Endothelial cell of umbilical vein (primary cell): Measurements from ENCODE around the gene LTO1. TPM values are rescaled to one million over a fixed set of nuclear protein-coding genes. Genes with fewer than 3 reads are reported as not detected.

Source experiments
- BruUV-seq: library from RNA; stranded (reverse); fragments of 400-500 nt; replicated peaks from 2 replicates; lab custom pipeline; 2021; lab: Mats Ljungman, UMichigan
- CTCF ChIA-PET: fragments of 300-600, 350-600 bp; sonication (Branson Sonifier 250); formaldehyde crosslinking; loops from one replicate; lab custom pipeline; 2021; ENCODE audit warnings: antibody characterized with exemption, inconsistent platforms; lab: Charles Lee
- POLR2A ChIA-PET: fragments of 300-600, 350-600 bp; sonication (Branson Sonifier 250); formaldehyde crosslinking; loops from one replicate; lab custom pipeline; 2021; ENCODE audit warnings: antibody characterized with exemption, inconsistent platforms; lab: Charles Lee
- DNase-seq: peaks from one replicate; pipeline ENCODE4 v3.0.0-alpha.2; 2011; ENCODE audit warnings: low read depth, low spot score
- FAIRE-seq: peaks from 2 replicates; lab custom pipeline; 2011; peaks lifted over from hg19 to GRCh38; lab: Jason Lieb, UNC
- H2AFZ ChIP-seq: 2 replicates; pipeline ENCODE4 v1.6.0; 2012; ENCODE audit warnings: low read depth, low read length, control low read depth, inconsistent platforms
- H3K27ac ChIP-seq: 2 replicates; pipeline ENCODE4 v1.5.1; 2011; ENCODE audit warnings: low read depth, mild to moderate bottlenecking, control low read depth, low read length, moderate library complexity; ENCODE audit not compliant: insufficient read depth
- H3K27me3 ChIP-seq, 2 experiments: 2 replicates each; pipeline versions ENCODE4 v1.6.0 to v1.6.1; 2011; ENCODE audit warnings: low read length in 2 of 2, mixed read lengths in 1 of 2; ENCODE audit not compliant: control insufficient read depth in 2 of 2, insufficient read depth in 2 of 2
- H3K36me3 ChIP-seq, 2 experiments: 2 replicates in 1 of 2; 3 replicates in 1 of 2; pipeline ENCODE4 v1.5.1; 2011; ENCODE audit warnings: low read length in 2 of 2, mild to moderate bottlenecking in 1 of 2, moderate library complexity in 1 of 2; ENCODE audit not compliant: control insufficient read depth in 2 of 2, insufficient read depth in 2 of 2; ENCODE audit errors: extremely low read depth in 1 of 2
- H3K4me1 ChIP-seq: 3 replicates; pipeline ENCODE4 v1.5.1; 2011; ENCODE audit warnings: mild to moderate bottlenecking, low read length; ENCODE audit not compliant: control insufficient read depth, insufficient read depth; ENCODE audit errors: extremely low read depth
- H3K4me2 ChIP-seq: 2 replicates; pipeline ENCODE4 v1.6.1; 2011; ENCODE audit warnings: low read length, control low read depth, mixed read lengths; ENCODE audit not compliant: insufficient read depth
- H3K4me3 ChIP-seq, 3 experiments: fragments of 200-600 bp in 1 of 3; sonication (generic), shearing (Covaris generic) in 1 of 3; replicated peaks in 1 of 3; 2 replicates each; pipeline ENCODE4 v1.5.1; 2011 to 2016; ENCODE audit warnings: control low read depth in 3 of 3, low read length in 3 of 3, mild to moderate bottlenecking in 2 of 3, inconsistent platforms in 1 of 3, low read depth in 1 of 3, moderate library complexity in 1 of 3; ENCODE audit not compliant: insufficient read depth in 1 of 3
- H3K79me2 ChIP-seq: 2 replicates; pipeline ENCODE4 v1.6.0; 2012; ENCODE audit warnings: low read length, inconsistent platforms; ENCODE audit not compliant: control insufficient read depth, insufficient read depth
- H3K9ac ChIP-seq: replicated peaks from 2 replicates; pipeline ENCODE3; 2011; ENCODE audit warnings: low read length, control low read depth; ENCODE audit not compliant: insufficient read depth; ENCODE audit errors: extremely low read depth
- H3K9me1 ChIP-seq: replicated peaks from 3 replicates; pipeline ENCODE4 v1.6.0; 2011; ENCODE audit warnings: mild to moderate bottlenecking, low read length; ENCODE audit not compliant: control insufficient read depth, insufficient read depth; ENCODE audit errors: extremely low read depth
- H3K9me3 ChIP-seq: replicated peaks from 2 replicates; pipeline ENCODE4 v1.5.1; 2012; ENCODE audit warnings: low read length, inconsistent platforms; ENCODE audit not compliant: control insufficient read depth, insufficient read depth
- H4K20me1 ChIP-seq: replicated peaks from 2 replicates; pipeline ENCODE3; 2011; ENCODE audit warnings: mild to moderate bottlenecking, low read length; ENCODE audit not compliant: control insufficient read depth, insufficient read depth; ENCODE audit errors: extremely low read depth
- CTCF ChIP-seq, 2 donors: IDR thresholded peaks; 1 replicate in 1 of 2; 2 replicates in 1 of 2; pipeline ENCODE4 v1.5.1; 2011; ENCODE audit warnings: low read length in 2 of 2, mild to moderate bottlenecking in 2 of 2, moderate library complexity in 2 of 2, control low read depth in 1 of 2, inconsistent platforms in 1 of 2, low read depth in 1 of 2; ENCODE audit not compliant: insufficient read depth in 1 of 2; ENCODE audit errors: extremely low read depth in 1 of 2
- EZH2 ChIP-seq: IDR thresholded peaks from 2 replicates; pipeline ENCODE4 v1.6.1; 2012; ENCODE audit warnings: borderline replicate concordance, low read depth, mild to moderate bottlenecking, moderate library complexity, low read length, inconsistent platforms; ENCODE audit not compliant: severe bottlenecking
- FOS ChIP-seq: IDR thresholded peaks from 2 replicates; pipeline ENCODE4 v1.6.1; 2011; ENCODE audit warnings: mild to moderate bottlenecking, low read length, moderate library complexity, borderline replicate concordance; ENCODE audit not compliant: insufficient read depth
- GATA2 ChIP-seq: IDR thresholded peaks from 2 replicates; pipeline ENCODE4 v1.7.0; 2011; ENCODE audit warnings: low read depth, mild to moderate bottlenecking, moderate library complexity, mixed read lengths, low read length; ENCODE audit not compliant: insufficient read length, insufficient read depth
- JUN ChIP-seq: IDR thresholded peaks from 2 replicates; pipeline ENCODE4 v1.6.1; 2011; ENCODE audit warnings: borderline replicate concordance, low read depth; ENCODE audit not compliant: insufficient read length, insufficient read depth
- MYC ChIP-seq: IDR thresholded peaks from one replicate; pipeline ENCODE4 v1.6.1; 2011; ENCODE audit warnings: mild to moderate bottlenecking, low read depth, low read length
- POLR2A ChIP-seq: IDR thresholded peaks from 2 replicates; pipeline ENCODE4 v1.6.1; 2012; ENCODE audit warnings: low read depth, mild to moderate bottlenecking, control low read depth, low read length
- POLR2AphosphoS5 ChIP-seq: IDR thresholded peaks from 2 replicates; pipeline ENCODE4 v1.6.1; 2012; ENCODE audit warnings: low read depth, mild to moderate bottlenecking, control low read depth, low read length, moderate library complexity; ENCODE audit not compliant: insufficient read depth
- dilution Hi-C: fragments of 300-500 bp; cut with MboI; formaldehyde crosslinking; loops from one replicate; pipeline ENCODE4 v1.15.0; 2019; ENCODE audit warnings: low sequenced_read_pairs; ENCODE audit not compliant: extremely low pct_ligation_motif_present
- intact Hi-C: fragments of 100-400 bp; cut with micrococcal nuclease; formaldehyde crosslinking; loops from one replicate; pipeline ENCODE4 v1.10.0; 2022
- polyA plus RNA-seq, 4 experiments: library from polyadenylated mRNA; depleted of rRNA in 3 of 4; stranded (reverse) in 3 of 4; unstranded in 1 of 4; fragments of >200 nt; gene quantifications; 2 replicates each; pipeline versions ENCODE4 v1.2.1 to v1.2.3, GENCODE V29; 2011 to 2012; ENCODE audit warnings: missing spikeins in 1 of 4
- total RNA-seq: library from RNA; stranded (reverse); gene quantifications from 2 replicates; pipeline ENCODE4 v1.2.3, GENCODE V29; 2021
- TF ChIP-seq, protein P1 (sequence below): IDR thresholded peaks from 2 replicates; pipeline ENCODE4 v1.6.1; 2011; ENCODE audit not compliant: insufficient read depth, insufficient read length

LTO1 gene
- total and polyA plus RNA-seq, 2 donors (not counting 3 experiments of a cell fraction or from before 2014, with no cell fraction given): 26.8 to 30.9 TPM

DNA sequence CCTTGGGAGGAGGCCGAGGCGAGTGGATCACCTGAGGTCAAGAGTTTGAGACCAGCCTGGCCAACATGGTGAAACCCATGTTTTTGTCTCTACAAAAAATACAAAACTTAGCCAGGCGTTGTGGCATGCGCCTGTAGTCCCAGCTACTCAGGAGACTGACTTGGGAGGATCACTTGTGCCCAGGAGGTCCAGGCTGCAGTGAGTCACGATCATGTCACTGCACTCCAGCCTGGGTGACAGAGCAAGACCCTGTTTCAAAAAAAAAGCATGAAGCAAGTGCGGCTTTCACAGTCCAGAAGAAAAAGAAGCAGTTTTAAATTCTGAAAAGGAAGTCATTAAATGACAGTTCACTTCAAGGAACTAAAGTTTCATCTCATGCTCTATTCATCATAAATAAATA lies 7.1 kb upstream of the LTO1 start:
- dilution Hi-C loops (no loop called here), intact Hi-C loops (no loop called here)
- Histone ChIP-seq H3K27ac (no peak overlapping the region), H2AFZ (no peak overlapping the region), H3K36me3 (no peaks in the 10 kb centered on the region), H3K9me1 (no peaks in the 10 kb centered on the region), H4K20me1 (no peaks in the 10 kb centered on the region), H3K9ac (no peak overlapping the region), H3K4me3 (no peak overlapping the region), H3K9me3 (no peaks in the 10 kb centered on the region), H3K4me1 (no peaks in the 10 kb centered on the region), H3K27me3 (peaks cover 0 to 3% of the 10 kb centered on the region in 2 experiments), H3K4me2 (no peak overlapping the region), H3K79me2 (no peaks in the 10 kb centered on the region)
- no peak for DNase-seq
- TF ChIP-seq GATA2 (no peak), MYC (no peak), POLR2AphosphoS5 (no peak), CTCF (IDR thresholded peaks at IDR 0.05; ENCODE audit: extremely low read depth in 1 of 2, insufficient read depth in 1 of 2, low read depth in 1 of 2, low read length in 2 of 2) (no peak), EZH2 (no peak), FOS (no peak), JUN (no peak), POLR2A (no peak)
- TF ChIP-seq, protein P1, sequence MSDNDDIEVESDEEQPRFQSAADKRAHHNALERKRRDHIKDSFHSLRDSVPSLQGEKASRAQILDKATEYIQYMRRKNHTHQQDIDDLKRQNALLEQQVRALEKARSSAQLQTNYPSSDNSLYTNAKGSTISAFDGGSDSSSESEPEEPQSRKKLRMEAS: no peak
- POLR2A ChIA-PET: interaction anchor here (0.6 kb wide), 1 partner anchor 14 kb away, joined by 9 read pairs; no protein-coding TSS in a partner anchor
- BruUV-seq: no TSS peak
- FAIRE-seq: no peak
- CTCF ChIA-PET: interaction anchor here (1.5 kb wide), 1 partner anchor 12 kb away, joined by 4 read pairs; no protein-coding TSS in a partner anchor
